NCI-H1694 (cell line): Measurements from ENCODE around the gene CYS1.
"Not testable (repeated sequence)": the region's sequence is repeated elsewhere in the genome, so short reads cannot be mapped to it uniquely, and the experiment has no call there.

Experiments used
- DNase-seq: peaks from one replicate; lab custom pipeline; 2025; lab: John Stamatoyannopoulos, UW

The CYS1 gene

GRCh38 chr2:10029875-10030223 is 50.4 kb downstream of the CYS1 start:
- DNase-seq: no peak

GRCh38 chr2:10028988-10029874 is 51.0 kb downstream of the CYS1 start:
- no peak for DNase-seq

DNA sequence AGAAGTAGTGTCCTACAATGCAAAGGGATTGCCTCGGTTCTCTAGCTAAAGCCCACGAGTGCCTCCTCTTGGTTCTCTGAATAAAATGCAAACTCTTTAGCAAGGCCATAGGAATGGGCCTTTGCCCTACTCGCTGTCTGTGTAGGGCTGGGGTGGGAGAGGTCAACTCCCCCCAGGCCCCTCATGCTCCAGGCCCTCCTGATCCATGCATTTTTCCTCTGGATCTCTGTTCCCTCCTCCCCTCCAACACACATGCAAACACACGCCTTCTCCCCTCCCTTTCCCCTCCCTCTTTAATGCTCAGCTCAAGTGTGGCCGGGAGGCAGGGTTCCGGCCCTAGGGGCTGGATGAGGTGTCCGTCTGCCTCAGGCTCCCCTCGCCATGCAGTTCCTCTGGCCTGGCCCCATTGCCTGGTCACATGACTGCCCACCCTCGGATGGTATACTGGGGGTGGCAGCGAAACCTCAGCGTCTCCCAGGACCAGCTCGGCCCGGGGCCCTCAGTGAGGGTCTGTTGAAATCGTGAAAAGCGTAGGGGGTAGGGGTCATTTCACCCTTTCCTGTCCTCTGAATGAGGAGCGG is 51.7 kb downstream of the CYS1 start:
- DNase-seq: no peak

DNA sequence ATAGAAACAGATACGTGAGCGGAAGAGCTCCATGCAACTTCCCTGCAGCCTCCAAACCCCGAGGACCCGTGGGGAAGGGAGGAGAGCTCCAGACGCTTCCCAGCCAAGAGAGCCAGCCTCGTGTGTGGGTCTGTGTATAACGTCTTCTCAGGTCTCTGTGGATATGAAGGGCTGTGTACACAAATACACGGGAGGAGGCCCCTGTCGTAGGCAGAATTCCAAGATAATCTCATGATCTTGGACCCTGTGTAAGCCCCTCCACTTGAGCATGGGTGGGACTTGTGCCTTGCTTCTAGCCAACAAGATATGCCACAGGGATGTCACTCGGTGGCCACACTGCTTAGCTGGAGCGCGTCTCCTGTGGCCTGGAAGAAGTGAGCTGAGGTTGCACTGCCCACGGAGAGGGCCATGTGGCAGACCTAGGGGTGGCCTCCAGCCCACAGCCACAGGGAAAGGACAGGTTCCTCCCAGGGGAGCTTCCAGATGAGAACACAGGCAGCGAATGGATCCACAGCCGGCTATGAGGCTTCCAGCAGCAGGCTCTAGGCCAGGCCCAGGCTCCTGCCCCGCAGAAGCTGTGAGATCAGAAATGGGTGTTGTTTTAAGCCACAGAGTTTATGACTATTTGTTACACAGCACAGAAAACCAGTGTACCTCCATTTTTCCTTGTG is 52.4 kb downstream of the CYS1 start:
- no peak for DNase-seq

DNA sequence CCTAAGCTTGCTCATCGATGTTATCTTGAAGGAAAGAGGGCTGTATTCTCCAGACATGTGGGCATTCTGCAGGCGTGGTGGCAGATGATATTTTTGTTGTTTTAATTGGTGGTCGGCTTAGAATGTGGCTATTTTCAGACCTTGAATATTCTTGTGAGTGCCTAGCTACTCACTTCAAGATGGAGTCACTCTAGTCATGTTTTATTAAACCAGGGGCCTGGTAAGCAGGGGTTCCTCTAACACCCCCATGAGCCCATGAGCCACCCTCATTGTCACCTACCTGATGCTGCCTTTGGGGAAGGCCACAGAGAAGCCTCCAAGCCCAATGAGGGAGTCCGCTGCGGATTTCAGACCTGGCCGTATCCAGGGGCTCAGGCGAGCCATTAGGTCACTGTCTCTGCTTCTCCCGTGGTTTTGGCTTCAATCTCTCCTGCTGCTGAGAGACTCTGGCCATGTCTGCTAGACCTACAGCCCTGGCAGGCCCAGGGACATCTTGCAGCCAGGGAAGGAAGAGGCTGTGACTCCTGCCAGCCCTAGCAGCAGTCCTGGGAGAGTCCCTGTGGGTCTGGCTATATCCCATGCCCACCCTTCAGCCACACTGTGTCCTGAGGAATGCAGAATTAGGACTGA is 53.2 kb downstream of the CYS1 start:
- DNase-seq: no peak

DNA sequence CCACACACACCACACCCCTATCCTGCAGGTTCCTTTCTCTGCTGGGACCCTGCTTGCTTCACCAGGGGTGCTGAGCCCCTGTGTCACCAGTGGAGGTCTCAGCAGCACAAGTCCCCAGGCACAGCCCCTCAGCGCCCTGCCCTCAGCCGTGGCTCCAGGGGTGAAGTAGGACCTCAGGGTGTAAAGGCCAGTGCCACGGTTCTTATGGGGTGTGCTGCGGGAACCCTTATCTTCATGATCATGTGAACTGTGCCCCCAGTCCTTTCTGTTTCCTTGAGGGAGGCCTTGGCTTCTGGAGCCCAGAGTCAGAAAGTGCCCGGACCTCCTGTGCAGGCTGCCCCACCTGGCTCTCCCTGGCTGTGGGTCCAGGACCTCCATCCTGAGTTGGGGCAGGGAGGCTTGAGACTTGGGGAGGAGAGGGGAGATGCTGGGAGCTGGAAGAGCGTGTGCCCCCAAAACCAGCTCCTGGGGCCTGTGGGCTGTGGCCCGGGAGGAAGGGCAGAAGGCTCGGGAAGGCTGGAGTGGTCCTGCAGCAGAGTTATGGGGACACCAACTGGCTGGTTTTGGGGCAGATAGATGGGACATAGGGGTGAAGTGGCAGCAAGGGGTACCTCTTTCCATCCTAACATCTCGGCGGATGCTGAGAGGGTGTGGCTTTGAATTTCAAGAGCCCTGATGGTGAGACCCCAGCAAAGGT is 57.1 kb downstream of the CYS1 start:
- no peak for DNase-seq

DNA sequence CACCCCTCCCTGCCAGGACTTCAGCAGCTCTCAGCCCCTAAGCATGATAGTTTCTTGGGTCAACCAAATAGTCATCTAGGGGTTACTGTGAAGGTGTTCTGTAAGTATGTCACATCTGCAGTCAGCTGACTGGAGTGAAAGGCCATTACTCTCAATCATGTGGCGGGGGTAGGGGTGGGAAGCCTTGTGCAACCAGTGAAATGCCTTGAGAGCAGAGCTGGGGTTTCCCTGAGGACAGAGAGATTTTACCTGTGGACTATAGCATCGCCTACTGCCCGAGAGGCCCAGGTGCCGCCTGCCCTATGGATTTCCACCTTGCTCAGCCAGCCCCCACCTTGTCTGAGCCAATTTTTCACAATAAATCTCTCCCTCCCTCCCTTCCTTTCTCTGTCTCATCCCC is 57.8 kb downstream of the CYS1 start:
- DNase-seq: no peak

GRCh38 chr2:10022041-10022421 is 58.2 kb downstream of the CYS1 start:
- no peak for DNase-seq

- DNase-seq: no peak
Measured at GRCh38 chr2:10019602-10020400, 60.4 kb downstream of the CYS1 start.

DNA sequence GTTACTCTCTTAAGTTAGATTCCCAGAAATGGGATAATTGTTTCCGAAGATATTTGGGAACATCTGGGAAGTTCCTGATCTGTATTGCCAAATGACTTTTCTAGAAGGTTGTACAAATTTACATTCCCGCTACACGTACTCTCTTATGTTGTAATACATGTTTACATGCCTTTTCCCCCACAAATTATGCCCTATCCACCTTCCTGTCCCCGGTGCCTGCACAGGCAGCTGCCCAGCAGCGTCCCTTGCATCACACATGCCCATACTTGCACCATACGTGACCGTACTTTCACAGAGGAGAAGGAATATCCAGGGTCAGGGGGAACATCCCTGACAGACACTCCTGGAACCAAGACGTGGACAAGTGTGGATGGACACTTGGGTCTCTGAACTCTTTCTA is 61.0 kb downstream of the CYS1 start:
- DNase-seq: no peak

GRCh38 chr2:10017313-10017941 is 62.8 kb downstream of the CYS1 start:
- DNase-seq: no peak

DNA sequence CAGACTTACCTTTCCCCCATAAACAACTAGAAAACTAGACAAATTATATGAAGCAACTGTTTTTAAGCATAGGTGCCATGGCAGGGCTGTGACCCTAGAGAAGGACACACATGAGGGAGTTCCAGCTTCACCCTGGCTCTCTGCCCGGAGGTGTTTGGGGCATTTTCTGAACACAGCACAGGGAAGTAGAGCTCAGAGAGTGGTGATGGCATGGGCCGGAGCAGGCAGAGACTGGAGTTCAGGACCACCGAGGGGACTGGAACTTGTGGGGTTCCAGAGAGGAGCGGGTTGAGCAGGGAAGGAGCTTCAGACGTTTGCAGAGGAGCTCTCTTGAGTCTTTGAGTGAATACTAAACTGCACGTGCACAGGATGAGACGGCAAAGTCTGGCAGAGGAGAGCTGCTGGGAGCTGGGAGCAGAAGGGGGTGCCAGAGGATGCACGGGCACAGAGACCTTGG is 63.4 kb downstream of the CYS1 start:
- no peak for DNase-seq

- DNase-seq: no peak
Measured at GRCh38 chr2:10016001-10016801, 64.0 kb downstream of the CYS1 start.

GRCh38 chr2:10015376-10015989 is 64.7 kb downstream of the CYS1 start:
- DNase-seq: not testable (repeated sequence)

- DNase-seq: no peak
Measured at GRCh38 chr2:10014418-10015190, 65.6 kb downstream of the CYS1 start.

- not testable (repeated sequence) for DNase-seq
Measured at GRCh38 chr2:10013651-10014417, 66.4 kb downstream of the CYS1 start.

DNA sequence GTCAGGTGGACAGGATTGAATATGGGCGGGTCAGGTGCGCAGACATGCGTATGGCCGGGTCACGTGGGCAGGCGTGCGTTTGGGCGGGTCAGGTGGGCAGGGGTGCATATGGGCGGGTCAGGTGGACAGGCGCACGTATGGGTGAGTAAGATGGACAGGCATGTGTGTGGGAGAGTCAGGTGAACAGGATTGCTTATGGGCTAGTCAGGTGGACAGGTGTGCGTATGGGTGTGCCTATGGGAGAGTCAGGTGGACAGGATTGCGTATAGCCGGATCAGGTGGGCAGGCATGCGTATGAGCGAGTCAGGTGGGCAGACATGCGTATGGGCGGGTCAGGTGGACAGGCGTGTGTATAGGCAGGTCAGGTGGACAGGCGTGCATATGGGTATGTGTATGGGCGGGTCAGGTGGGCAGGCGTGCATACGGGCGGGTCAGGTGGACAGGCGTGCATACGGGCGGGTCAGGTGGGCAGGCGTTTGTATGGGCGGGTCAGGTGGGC is 67.2 kb downstream of the CYS1 start:
- DNase-seq: no peak
